Dendritic cell treated with granulocyte-macrophage colony-stimulating factor and Interleukin-4, amounts not matched to agents 40 ng/mL and 50 ng/mL, for 4 days (primary cell): ENCODE measurements around the gene EPM2A.
"Not testable (repeated sequence)": the region's sequence is repeated elsewhere in the genome, so short reads cannot be mapped to it uniquely, and the experiment has no call there.

ENCODE experiments used
- H3K27ac Mint-ChIP-seq: one replicate; pipeline ENCODE4 v1.8.0; 2022; ENCODE audit warnings: mild to moderate bottlenecking, mixed read lengths
- H3K27me3 Mint-ChIP-seq: one replicate; pipeline ENCODE4 v1.8.0; 2022; ENCODE audit warnings: mild to moderate bottlenecking, mixed read lengths
- H3K36me3 Mint-ChIP-seq: one replicate; pipeline ENCODE4 v1.8.0; 2022; ENCODE audit warnings: low read depth, mixed read lengths
- H3K4me1 Mint-ChIP-seq: one replicate; pipeline ENCODE4 v1.8.0; 2022; ENCODE audit warnings: low read depth, mixed read lengths
- H3K4me3 Mint-ChIP-seq: one replicate; pipeline ENCODE4 v1.8.0; 2022; ENCODE audit warnings: mild to moderate bottlenecking, moderate library complexity, mixed read lengths
- H3K9me3 Mint-ChIP-seq: one replicate; pipeline ENCODE4 v1.8.0; 2022; ENCODE audit warnings: mixed read lengths
- intact Hi-C: fragments of 100-400 bp; cut with micrococcal nuclease; formaldehyde crosslinking; loops from one replicate; pipeline ENCODE4 v1.15.0; 2022

The EPM2A gene

GRCh38 chr6:145743332-145743731, 8.0 kb upstream of the EPM2A start:
- intact Hi-C loops: no loop called here

GRCh38 chr6:145742472-145742871, 7.2 kb upstream of the EPM2A start:
- H3K9me3 Mint-ChIP-seq, H3K4me1 Mint-ChIP-seq, intact Hi-C loops, H3K27ac Mint-ChIP-seq, H3K36me3 Mint-ChIP-seq, H3K27me3 Mint-ChIP-seq, H3K4me3 Mint-ChIP-seq: not testable (repeated sequence)

More at GRCh38 chr6:145743332-145743731, 8.0 kb upstream of the EPM2A start:
- Mint-ChIP-seq H3K4me1 (peaks cover 6% of the 10 kb centered on the region), H3K9me3 (no peaks in the 10 kb centered on the region), H3K4me3 (no peak overlapping the region), H3K36me3 (no peaks in the 10 kb centered on the region), H3K27ac (no peak overlapping the region), H3K27me3 (no peaks in the 10 kb centered on the region)

GRCh38 chr6:145739685-145740084, 4.4 kb upstream of the EPM2A start:
- not testable (repeated sequence) for H3K27me3 Mint-ChIP-seq, H3K36me3 Mint-ChIP-seq, H3K9me3 Mint-ChIP-seq, H3K4me3 Mint-ChIP-seq, H3K27ac Mint-ChIP-seq
- intact Hi-C loops: loop anchor here (10.0 kb wide), 1 partner anchor 1465 kb away; the partner anchor contains the start of gene STXBP5
- H3K4me1 Mint-ChIP-seq: peaks cover 14% of the 10 kb centered on the region

- Mint-ChIP-seq H3K27ac (no peak overlapping the region), H3K27me3 (no peaks in the 10 kb centered on the region)
Observed at GRCh38 chr6:145738265-145738664, 2.9 kb upstream of the EPM2A start.

GRCh38 chr6:145736661-145737144, 1.4 kb upstream of the EPM2A start:
- intact Hi-C loops: loop anchor here (10.0 kb wide), 1 partner anchor 1468 kb away; the partner anchor contains the start of gene STXBP5
- Mint-ChIP-seq H3K9me3 (no peaks in the 10 kb centered on the region), H3K27me3 (no peaks in the 10 kb centered on the region), H3K4me3 (peak overlapping the region; percentile 6), H3K4me1 (peaks cover 18% of the 10 kb centered on the region), H3K36me3 (peaks cover 13% of the 10 kb centered on the region), H3K27ac (peak overlapping the region; percentile 17)

More at GRCh38 chr6:145738265-145738664, 2.9 kb upstream of the EPM2A start:
- Mint-ChIP-seq H3K4me3 (no peak overlapping the region), H3K9me3 (no peaks in the 10 kb centered on the region), H3K4me1 (peaks cover 19% of the 10 kb centered on the region), H3K36me3 (peaks cover 13% of the 10 kb centered on the region)
- intact Hi-C loops: loop anchor here (10.0 kb wide), 1 partner anchor 1467 kb away; the partner anchor contains the start of gene STXBP5

- intact Hi-C loops: loop anchor here (1.0 to 10.0 kb wide), 3 partner anchors 80 to 1470 kb away; partner anchors contain the start of genes FBXO30, SHPRH and STXBP5
- Mint-ChIP-seq H3K36me3 (peaks cover 22% of the 10 kb centered on the region), H3K27me3 (no peaks in the 10 kb centered on the region), H3K4me3 (peak overlapping the region; percentile 99), H3K27ac (peak overlapping the region; percentile 97), H3K9me3 (peaks cover 11% of the 10 kb centered on the region), H3K4me1 (peaks cover 31% of the 10 kb centered on the region)
Observed at GRCh38 chr6:145734486-145735355, 599 bp downstream of the EPM2A start.

GRCh38 chr6:145733810-145734209, 1.5 kb downstream of the EPM2A start:
- peak overlapping the region; percentile 9 for H3K4me3 Mint-ChIP-seq
- intact Hi-C loops: loop anchor here (10.0 kb wide), 1 partner anchor 1471 kb away; the partner anchor contains the start of gene STXBP5
- H3K27me3 Mint-ChIP-seq: no peaks in the 10 kb centered on the region
- H3K36me3 Mint-ChIP-seq: peaks cover 30% of the 10 kb centered on the region
- peaks cover 35% of the 10 kb centered on the region for H3K4me1 Mint-ChIP-seq
- H3K9me3 Mint-ChIP-seq: peaks cover 20% of the 10 kb centered on the region
- H3K27ac Mint-ChIP-seq: peak overlapping the region; percentile 97

GRCh38 chr6:145733207-145733606, 2.1 kb downstream of the EPM2A start:
- Mint-ChIP-seq H3K4me1 (peaks cover 35% of the 10 kb centered on the region), H3K4me3 (no peak overlapping the region), H3K36me3 (peaks cover 34% of the 10 kb centered on the region), H3K9me3 (peaks cover 26% of the 10 kb centered on the region), H3K27me3 (no peaks in the 10 kb centered on the region), H3K27ac (no peak overlapping the region)
- intact Hi-C loops: loop anchor here (10.0 kb wide), 1 partner anchor 1472 kb away; the partner anchor contains the start of gene STXBP5

- Mint-ChIP-seq H3K4me1 (peaks cover 27% of the 10 kb centered on the region), H3K36me3 (peaks cover 40% of the 10 kb centered on the region), H3K27ac (no peak overlapping the region), H3K9me3 (peaks cover 35% of the 10 kb centered on the region), H3K27me3 (no peaks in the 10 kb centered on the region), H3K4me3 (no peak overlapping the region)
- intact Hi-C loops: loop anchor here (10.0 kb wide), 1 partner anchor 1473 kb away; the partner anchor contains the start of gene STXBP5
Observed at GRCh38 chr6:145731447-145731846, 3.9 kb downstream of the EPM2A start.

- intact Hi-C loops: loop anchor here (10.0 kb wide), 1 partner anchor 1475 kb away; the partner anchor contains the start of gene STXBP5
- Mint-ChIP-seq H3K27ac (no peak overlapping the region), H3K4me1 (peaks cover 27% of the 10 kb centered on the region), H3K4me3 (no peak overlapping the region), H3K9me3 (peaks cover 48% of the 10 kb centered on the region), H3K36me3 (peaks cover 33% of the 10 kb centered on the region), H3K27me3 (no peaks in the 10 kb centered on the region)
Observed at GRCh38 chr6:145729887-145730286, 5.4 kb downstream of the EPM2A start.

GRCh38 chr6:145728444-145729385, 6.6 kb downstream of the EPM2A start:
- no peaks in the 10 kb centered on the region for H3K27me3 Mint-ChIP-seq
- peaks cover 27% of the 10 kb centered on the region for H3K36me3 Mint-ChIP-seq
- H3K4me3 Mint-ChIP-seq: no peak overlapping the region
- peaks cover 24% of the 10 kb centered on the region for H3K4me1 Mint-ChIP-seq
- H3K27ac Mint-ChIP-seq: no peak overlapping the region
- intact Hi-C loops: no loop called here
- H3K9me3 Mint-ChIP-seq: peaks cover 48% of the 10 kb centered on the region

- Mint-ChIP-seq H3K27me3 (no peaks in the 10 kb centered on the region), H3K4me3 (no peak overlapping the region), H3K36me3 (peaks cover 27% of the 10 kb centered on the region), H3K27ac (no peak overlapping the region), H3K4me1 (peaks cover 22% of the 10 kb centered on the region), H3K9me3 (peaks cover 49% of the 10 kb centered on the region)
- intact Hi-C loops: no loop called here
Observed at GRCh38 chr6:145727817-145728388, 7.4 kb downstream of the EPM2A start.

GRCh38 chr6:145725570-145725969, 9.8 kb downstream of the EPM2A start:
- Mint-ChIP-seq H3K36me3 (peaks cover 32% of the 10 kb centered on the region), H3K4me3 (no peak overlapping the region), H3K4me1 (peaks cover 11% of the 10 kb centered on the region), H3K9me3 (peaks cover 54% of the 10 kb centered on the region), H3K27me3 (no peaks in the 10 kb centered on the region), H3K27ac (no peak overlapping the region)
- intact Hi-C loops: no loop called here
